ENCODE measurements around the gene TMEM121B. TPM values are rescaled to one million over a fixed set of nuclear protein-coding genes. Genes with fewer than 3 reads are reported as not detected.
A peak's percentile ranks its signal among the peaks of the same experiment; 100 is the strongest.

TMEM121B gene
- total RNA-seq, 4 donors from 2014 or later: 0.26 to 0.49 (median 0.35) TPM; not detected in 1

DNA sequence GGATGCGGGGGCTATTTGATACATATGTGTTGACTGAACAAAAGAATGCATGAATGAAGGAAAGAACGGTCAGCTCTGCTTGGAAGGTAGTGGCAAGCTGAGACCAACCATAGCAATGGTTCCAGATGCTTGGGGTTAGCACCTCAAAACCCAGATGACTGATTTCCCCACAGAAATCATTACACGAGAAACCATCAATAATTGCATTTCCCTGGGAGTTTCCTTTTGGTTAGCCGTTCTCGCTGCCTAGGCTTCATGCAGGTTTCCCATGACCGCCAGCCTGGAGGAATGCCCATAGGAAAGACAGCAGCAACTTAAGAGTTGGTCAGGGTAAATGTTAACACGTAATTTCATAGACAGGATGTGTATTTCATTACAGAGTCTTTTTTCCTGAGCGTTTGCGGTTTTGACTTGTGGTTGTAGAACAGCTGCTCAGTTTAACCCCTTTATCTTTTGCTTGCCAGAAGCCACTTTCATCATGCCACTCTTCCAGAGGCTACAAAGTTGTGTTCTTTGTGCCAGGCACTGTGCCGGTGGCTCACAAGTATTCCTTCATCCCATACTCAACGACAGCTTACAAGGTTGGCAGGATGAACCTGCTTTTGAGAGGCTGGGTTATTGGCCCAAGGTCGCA, 33.5 kb downstream of the TMEM121B start:
- no peak overlapping the region for H3K4me3 ChIP-seq
- intact Hi-C loops (cut with DNase I; ENCODE audit: low total_unique reads): loop anchor here (10.0 kb wide), 1 partner anchor 67 kb away; the partner anchor contains the start of gene HDHD5

DNA sequence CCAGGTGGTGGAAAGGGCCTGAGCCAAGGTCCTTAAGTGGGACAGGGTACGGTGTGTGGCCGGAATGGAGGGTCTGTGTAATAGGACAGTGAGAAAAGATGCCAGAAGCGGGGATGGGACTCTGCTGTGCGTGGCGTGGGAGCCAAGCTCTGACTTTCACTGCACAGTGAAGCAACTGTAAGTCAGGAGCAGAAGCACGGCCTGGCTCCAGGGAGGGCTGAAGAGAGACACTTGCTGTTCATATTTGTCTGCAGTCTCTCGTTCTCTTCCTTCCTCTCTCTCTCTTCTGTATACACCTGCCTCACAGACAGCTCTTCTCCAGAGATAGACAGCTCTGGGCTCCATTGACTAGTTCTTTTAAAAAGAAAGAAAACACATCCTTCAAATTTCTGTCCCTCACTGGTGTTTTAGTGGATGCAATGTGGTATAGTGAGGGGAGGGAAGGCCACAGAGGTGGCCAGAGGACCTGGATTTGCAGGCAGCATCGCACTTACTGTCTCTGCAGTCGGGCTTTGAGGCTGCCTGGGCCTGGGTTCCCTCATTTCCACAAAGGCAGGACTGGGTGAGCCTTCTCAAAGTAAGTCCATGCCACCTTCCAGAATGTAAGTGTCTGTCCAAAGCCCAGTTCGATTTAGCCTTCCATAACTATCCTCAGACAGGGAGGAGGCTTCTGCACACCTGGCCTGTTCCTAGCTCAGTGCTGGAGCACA, 34.2 kb downstream of the TMEM121B start:
- peaks cover 0 to 9% of the 10 kb centered on the region in 2 donors for H3K4me1 ChIP-seq
- TF ChIP-seq, protein P1, sequence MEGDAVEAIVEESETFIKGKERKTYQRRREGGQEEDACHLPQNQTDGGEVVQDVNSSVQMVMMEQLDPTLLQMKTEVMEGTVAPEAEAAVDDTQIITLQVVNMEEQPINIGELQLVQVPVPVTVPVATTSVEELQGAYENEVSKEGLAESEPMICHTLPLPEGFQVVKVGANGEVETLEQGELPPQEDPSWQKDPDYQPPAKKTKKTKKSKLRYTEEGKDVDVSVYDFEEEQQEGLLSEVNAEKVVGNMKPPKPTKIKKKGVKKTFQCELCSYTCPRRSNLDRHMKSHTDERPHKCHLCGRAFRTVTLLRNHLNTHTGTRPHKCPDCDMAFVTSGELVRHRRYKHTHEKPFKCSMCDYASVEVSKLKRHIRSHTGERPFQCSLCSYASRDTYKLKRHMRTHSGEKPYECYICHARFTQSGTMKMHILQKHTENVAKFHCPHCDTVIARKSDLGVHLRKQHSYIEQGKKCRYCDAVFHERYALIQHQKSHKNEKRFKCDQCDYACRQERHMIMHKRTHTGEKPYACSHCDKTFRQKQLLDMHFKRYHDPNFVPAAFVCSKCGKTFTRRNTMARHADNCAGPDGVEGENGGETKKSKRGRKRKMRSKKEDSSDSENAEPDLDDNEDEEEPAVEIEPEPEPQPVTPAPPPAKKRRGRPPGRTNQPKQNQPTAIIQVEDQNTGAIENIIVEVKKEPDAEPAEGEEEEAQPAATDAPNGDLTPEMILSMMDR (IDR thresholded peaks at IDR 0.05): no peak
- no peak for TF ChIP-seq POLR2A (IDR thresholded peaks at IDR 0.05)
- no peak overlapping the region for H3K4me3 ChIP-seq
- intact Hi-C loops (cut with DNase I; ENCODE audit: low total_unique reads): loop anchor here (10.0 kb wide), 1 partner anchor 68 kb away; the partner anchor contains the start of gene HDHD5
- no peaks in the 10 kb centered on the region for H3K9me3 ChIP-seq
- H3K27me3 ChIP-seq: no peaks in the 10 kb centered on the region
- no peak overlapping the region for H3K27ac ChIP-seq
- DNase-seq: no peak
- H3K36me3 ChIP-seq: no peaks in the 10 kb centered on the region

More for the DNA sequence above, 33.5 kb downstream of the TMEM121B start:
- no peaks in the 10 kb centered on the region for H3K27me3 ChIP-seq
- H3K27ac ChIP-seq: no peak overlapping the region
- no peak for DNase-seq
- H3K9me3 ChIP-seq: no peaks in the 10 kb centered on the region
- H3K36me3 ChIP-seq: no peaks in the 10 kb centered on the region
- TF ChIP-seq POLR2A (IDR thresholded peaks at IDR 0.05): no peak
- TF ChIP-seq, protein P1 (IDR thresholded peaks at IDR 0.05): no peak
- peaks cover 0 to 9% of the 10 kb centered on the region in 2 donors for H3K4me1 ChIP-seq

DNA sequence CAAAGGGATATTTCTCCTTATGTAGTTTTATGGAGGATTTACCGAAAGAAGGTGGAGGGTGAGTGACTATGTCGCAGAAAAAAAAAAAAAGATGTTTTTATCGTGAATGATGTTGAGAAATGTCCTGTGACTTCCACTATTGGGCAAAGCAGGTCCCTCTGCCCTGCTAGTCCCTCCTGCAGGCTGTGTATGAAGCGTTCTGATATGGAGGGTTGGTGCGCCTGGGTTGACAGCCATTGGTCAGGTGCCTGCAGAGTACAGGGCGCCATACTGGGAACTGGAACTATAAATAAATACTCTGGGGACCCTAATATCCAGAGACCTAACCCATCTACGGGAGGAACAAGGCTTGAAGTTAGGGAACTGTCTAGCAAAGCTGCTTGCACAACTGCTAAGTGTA, 34.9 kb downstream of the TMEM121B start:
- Histone ChIP-seq H3K27me3 (no peaks in the 10 kb centered on the region), H3K36me3 (no peaks in the 10 kb centered on the region), H3K4me3 (no peak overlapping the region), H3K9me3 (no peaks in the 10 kb centered on the region), H3K4me1 (peaks cover 0 to 9% of the 10 kb centered on the region in 2 donors), H3K27ac (peak overlapping the region in 1 of 2 donors; percentile 32)
- intact Hi-C loops (cut with DNase I; ENCODE audit: low total_unique reads): loop anchor here (10.0 kb wide), 1 partner anchor 69 kb away; the partner anchor contains the start of gene HDHD5
- DNase-seq: no peak
- no peak for TF ChIP-seq POLR2A (IDR thresholded peaks at IDR 0.05)

DNA sequence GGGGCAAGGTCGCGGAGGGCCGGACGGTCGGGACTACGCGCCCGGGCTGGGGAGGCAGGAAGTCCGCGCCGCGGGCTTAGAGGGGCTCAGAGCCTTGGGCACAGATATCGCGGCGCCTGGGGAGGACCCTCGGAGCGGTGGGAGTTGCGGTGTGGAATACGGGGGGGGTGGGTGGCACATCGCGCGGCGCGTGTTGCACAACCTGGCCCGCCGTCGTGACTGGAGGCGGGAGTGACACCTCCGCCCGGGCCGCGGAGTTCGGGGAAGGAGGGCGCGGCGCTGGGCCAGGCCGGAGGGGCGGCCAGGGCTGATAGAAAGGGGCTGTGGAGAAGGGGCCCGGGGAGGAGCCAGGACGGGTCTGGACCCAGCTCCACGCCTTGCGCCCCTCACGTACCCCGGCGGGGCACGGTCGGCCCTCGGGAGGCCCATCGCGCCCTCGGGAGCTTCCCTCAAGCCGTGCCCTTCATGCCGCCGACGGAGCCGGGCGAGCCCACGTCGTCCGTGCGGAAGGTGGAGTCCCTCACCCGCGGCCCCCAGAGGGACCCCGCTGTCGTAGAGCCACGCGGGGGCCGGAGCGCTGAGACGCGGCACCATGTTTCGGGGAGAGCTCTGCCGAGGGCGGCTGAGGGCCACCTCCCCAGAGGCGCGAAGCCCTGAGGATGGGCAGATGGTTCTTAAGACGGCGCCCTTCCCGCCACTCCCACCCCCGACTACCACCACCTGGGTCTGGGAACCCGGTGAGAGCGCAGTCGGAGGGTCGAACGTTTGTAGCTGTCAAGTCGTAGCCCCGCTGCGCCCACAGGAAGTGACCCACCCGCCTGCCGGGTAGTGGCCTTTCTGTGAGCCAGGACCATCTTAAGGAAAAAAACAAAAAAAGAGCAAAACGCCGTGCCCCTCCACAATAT, 35.6 kb downstream of the TMEM121B start:
- no peaks in the 10 kb centered on the region for H3K36me3 ChIP-seq
- intact Hi-C loops (cut with DNase I; ENCODE audit: low total_unique reads): loop anchor here (10.0 kb wide), 1 partner anchor 69 kb away; the partner anchor contains the start of gene HDHD5
- H3K9me3 ChIP-seq: no peaks in the 10 kb centered on the region
- peak; percentile 30 to 40 for DNase-seq
- TF ChIP-seq, protein P1 (IDR thresholded peaks at IDR 0.05): no peak
- no peak for TF ChIP-seq POLR2A (IDR thresholded peaks at IDR 0.05)
- H3K4me3 ChIP-seq: peak overlapping the region; percentile 55 to 79
- peaks cover 0 to 9% of the 10 kb centered on the region in 2 donors for H3K4me1 ChIP-seq
- H3K27me3 ChIP-seq: no peaks in the 10 kb centered on the region
- H3K27ac ChIP-seq: peak overlapping the region; percentile 70 to 86

Measured in uterus (tissue), 4 donors.